Measurements from ENCODE around the gene CTR9.
A peak's percentile ranks its signal among the peaks of the same experiment; 100 is the strongest.

CTR9 gene

DNA sequence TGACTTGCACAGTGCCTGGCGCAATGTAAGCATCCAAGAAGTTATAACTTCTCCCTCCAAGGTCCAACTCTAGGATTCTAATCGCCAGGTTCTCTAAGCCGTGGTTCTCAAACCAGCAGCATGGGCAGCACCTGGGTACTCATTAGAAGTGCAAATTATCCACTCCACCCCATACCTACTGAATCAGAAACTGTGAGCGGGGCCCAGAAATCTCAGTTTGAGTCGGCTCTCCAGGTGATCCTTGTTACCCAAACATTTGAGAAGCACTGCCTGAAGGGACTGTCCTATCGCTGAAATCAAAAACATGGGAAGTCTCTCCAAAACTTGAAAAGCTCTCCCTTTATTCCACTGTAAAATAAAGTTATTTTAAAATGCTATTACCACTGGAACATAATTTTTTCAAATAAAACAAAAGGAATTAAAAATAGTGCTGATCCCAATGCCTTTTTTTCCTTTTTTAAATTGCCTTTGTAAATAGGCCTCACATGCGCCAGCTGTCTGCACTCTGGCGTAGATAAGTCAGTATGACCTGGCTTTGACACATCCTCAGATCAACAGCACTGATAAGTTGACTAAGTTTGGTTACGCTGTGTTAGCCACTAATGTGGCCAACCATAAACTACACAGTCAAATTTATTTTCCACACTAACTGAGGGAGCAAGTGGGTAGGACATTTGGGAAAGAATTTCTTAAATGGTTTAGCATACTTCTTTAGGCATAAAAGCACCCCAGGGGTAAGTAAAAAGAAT is 8.4 kb upstream of the CTR9 start:
- peak; percentile 37 for DNase-seq (ENCODE audit: low spot score)

GRCh38 chr11:10743354-10744000 is 7.6 kb upstream of the CTR9 start:
- no peak for DNase-seq (ENCODE audit: low spot score)

GRCh38 chr11:10744206-10744605 is 6.8 kb upstream of the CTR9 start:
- DNase-seq (ENCODE audit: low spot score): no peak

- peak; percentile 37 for DNase-seq (ENCODE audit: low spot score)
Measured at GRCh38 chr11:10746871-10747270, 4.2 kb upstream of the CTR9 start.

GRCh38 chr11:10747733-10748132 is 3.3 kb upstream of the CTR9 start:
- DNase-seq (ENCODE audit: low spot score): no peak

DNA sequence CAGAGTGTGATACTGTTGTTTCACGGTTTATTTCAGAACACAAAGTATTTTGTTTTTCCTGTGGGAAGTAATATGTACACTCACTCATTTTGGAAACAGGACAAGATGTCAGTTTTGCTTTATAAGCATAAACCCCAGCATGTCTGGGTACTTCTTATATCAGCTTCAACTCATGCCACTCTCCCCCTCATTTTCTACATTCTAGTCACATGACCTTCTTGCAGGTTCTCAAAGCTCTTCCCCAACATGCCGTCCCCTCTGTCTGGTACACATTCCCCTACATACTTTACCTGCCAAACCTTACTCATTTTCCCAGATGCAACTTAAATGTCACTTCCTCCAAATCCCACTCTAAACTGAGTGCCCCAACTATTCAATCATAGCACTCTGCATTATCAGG is 1.6 kb upstream of the CTR9 start:
- no peak for DNase-seq (ENCODE audit: low spot score)

DNA sequence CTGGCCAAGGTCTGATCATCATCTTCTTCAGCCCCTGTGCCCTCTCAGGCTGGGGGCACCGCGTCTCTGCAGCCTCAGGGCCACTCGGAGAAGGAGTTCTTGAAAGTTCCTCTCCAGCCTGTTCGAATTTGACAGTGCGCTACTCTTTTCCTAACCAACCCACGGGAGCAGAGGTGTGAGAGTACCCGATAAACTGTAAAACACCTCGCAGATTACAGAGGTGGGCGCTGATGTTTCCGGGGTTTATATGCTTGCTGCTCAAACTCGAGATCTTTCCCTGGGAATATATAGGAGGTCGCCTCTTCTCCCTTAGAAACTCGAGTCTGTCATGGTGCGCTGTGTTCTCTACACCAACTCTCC is 515 bp downstream of the CTR9 start:
- peak; percentile 13 for DNase-seq (ENCODE audit: low spot score)

GRCh38 chr11:10752061-10752460 is 1.0 kb downstream of the CTR9 start:
- peak; percentile 29 for DNase-seq (ENCODE audit: low spot score)

- no peak for DNase-seq (ENCODE audit: low spot score)
Measured at GRCh38 chr11:10752486-10752885, 1.4 kb downstream of the CTR9 start.

GRCh38 chr11:10758957-10759356 is 7.9 kb downstream of the CTR9 start:
- DNase-seq (ENCODE audit: low spot score): no peak

GRCh38 chr11:10761085-10761698 is 10.1 kb downstream of the CTR9 start:
- DNase-seq (ENCODE audit: low spot score): no peak

DNA sequence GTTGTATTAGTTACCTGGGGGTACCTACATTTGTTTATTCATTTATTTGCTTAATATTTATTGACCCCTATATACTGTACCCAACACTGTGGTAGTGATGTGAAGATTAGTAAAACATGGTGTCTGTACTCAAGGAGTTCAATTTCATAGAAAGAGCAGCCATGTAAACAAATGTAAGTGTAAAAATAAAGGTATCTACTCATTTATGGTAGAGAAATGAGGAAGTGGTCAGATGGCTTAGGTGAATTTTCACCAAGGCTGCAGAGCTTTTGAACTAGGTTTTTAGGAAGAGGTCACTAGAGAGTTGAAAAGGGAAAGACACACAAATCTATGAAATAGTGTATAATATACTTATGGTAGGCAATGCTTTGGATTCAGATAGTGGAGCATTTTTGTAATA is 11.1 kb downstream of the CTR9 start:
- no peak for DNase-seq (ENCODE audit: low spot score)

DNA sequence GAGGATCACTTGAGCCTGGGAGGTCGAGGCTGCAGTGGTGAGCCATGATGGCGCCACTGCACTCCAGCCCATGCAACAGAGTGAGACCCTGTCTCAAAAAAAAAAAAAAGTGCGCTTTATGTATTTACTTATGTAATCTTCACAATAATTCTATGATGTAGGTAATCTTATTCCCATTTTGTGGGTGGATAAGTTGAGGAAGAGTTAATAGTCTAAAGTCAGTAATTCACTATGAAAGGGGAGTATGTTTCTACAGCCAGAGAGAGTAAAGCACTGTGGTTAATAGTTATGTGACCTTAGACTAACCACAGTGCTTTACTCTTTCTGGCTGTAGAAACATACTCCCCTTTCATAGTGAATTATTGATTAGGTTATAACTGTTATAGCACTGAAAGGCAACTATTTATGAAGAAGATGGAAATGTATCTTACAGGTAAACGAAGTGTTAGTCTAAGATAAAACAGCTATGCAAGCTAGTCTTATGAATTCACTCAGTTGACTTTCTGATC is 11.9 kb downstream of the CTR9 start:
- no peak for DNase-seq (ENCODE audit: low spot score)

- no peak for DNase-seq (ENCODE audit: low spot score)
Measured at GRCh38 chr11:10763766-10764165, 12.7 kb downstream of the CTR9 start.

DNA sequence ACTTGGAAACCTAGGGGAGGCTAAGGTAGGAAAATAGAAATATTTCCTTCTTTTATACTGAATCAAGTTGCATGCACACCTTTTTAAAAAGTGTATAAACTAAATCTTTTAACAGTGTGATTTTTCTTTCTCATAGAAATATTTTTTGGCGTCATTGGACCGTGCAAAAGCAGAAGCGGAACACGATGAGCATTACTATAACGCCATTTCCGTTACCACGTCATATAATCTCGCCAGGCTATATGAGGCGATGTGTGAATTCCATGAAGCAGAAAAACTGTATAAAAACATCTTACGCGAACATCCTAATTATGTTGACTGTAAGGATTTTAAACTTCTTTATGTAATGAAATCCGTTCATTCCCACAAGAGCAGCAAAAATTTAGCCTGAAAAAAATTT is 13.4 kb downstream of the CTR9 start:
- DNase-seq (ENCODE audit: low spot score): no peak

DNA sequence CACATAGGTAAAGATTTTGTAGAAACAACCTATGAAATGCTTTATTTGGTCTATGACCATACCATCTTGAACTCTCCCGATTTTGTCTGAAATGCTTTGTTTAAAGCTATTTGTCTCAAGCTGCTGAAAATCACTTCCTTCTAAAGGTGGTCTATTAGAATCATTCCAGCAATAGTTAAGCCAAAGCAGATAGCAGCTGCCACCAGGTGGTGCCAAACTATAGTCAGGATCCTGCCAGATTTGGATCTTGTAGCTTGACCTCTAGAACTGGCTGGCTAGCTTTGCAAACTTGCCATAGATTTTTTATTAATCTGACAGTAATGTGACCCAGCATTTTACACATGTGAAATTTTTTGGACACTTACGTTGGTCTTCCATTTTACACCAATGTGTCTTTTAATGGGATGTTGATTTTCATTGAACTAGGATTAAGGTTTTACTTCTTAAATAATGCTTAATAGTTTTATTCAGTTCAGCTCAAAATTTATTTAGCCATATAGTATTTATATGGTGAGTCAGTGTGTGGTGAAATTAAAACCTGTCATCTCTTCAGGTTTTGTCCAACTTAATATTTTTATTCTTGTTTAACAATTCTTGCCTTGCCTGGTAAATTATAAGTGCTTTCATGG is 19.7 kb downstream of the CTR9 start:
- DNase-seq (ENCODE audit: low spot score): peak; percentile 46

- DNase-seq (ENCODE audit: low spot score): no peak
Measured at GRCh38 chr11:10771457-10771856, 20.4 kb downstream of the CTR9 start.

GRCh38 chr11:10774811-10775210 is 23.8 kb downstream of the CTR9 start:
- DNase-seq (ENCODE audit: low spot score): no peak

DNA sequence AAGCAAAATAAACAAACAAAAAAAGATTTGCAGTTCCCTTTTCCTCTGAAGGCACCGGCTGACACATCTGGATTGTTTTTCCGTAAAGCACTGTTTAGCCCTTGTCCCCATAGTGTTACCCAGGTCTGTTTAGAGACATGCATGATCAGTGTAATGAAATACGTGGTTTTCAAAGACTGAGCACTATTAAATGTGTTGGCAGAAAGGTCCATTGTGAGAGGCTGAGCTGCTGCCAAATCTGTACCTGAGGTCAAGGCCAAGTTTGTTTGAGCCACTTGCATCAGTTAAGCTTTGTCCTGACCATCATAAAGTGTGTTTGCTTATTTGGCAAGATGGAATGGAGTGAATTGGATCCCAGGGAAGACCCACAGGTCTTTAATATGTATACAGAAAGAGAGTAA is 26.3 kb downstream of the CTR9 start:
- DNase-seq (ENCODE audit: low spot score): no peak

GRCh38 chr11:10777806-10778205 is 26.8 kb downstream of the CTR9 start:
- no peak for DNase-seq (ENCODE audit: low spot score)

- DNase-seq (ENCODE audit: low spot score): no peak
Measured at GRCh38 chr11:10778217-10778970, 27.3 kb downstream of the CTR9 start.

GRCh38 chr11:10779086-10779485 is 28.0 kb downstream of the CTR9 start:
- no peak for DNase-seq (ENCODE audit: low spot score)
